ENCODE measurements around the gene FOXD2. TPM values are rescaled to one million over a fixed set of nuclear protein-coding genes. Genes with fewer than 3 reads are reported as not detected.

FOXD2 gene
- total RNA-seq, 2 donors from 2014 or later: 0.04 TPM; not detected in 1

DNA sequence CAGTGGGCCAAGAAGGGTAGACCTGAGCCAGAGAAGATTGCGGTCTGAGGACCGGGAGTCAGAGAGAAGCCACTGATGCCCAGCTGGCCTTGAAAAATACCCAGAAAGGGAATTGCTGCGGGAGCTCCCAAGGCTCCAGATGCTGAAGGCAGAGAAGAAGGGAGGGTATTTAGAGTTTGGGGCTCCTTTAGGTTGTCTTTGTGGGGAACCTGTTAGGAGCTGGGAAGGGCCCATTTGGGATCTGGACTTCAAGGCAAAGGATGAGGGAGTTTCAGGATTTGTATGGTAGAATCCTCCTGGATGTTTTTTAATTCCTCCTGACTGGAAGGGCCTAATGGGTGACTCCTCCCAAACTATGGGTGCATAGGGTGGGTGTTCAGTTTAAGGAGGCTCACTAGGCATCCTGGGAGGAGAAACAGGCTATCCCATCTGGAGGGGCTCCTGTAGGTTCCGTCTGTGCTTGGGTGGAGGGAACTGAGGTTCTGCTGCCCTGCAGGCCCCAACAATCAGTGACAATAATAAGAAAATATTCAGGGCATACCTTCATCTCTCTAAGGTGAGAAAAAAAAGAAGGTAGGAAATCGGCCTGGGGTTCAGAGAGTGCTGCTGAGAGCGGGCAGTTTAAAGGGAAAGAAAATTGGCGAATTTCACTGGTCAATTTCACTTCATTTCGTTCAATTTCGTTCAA lies 5.1 kb downstream of the FOXD2 start:
- no peak for DNase-seq (ENCODE audit: low spot score)
- TF ChIP-seq CTCF (IDR thresholded peaks at IDR 0.05): no peak

GRCh38 chr1:47443530-47444296 lies 5.9 kb downstream of the FOXD2 start:
- Histone ChIP-seq H3K27me3 (peaks cover 44 to 60% of the 10 kb centered on the region in 2 donors), H3K27ac (no peak overlapping the region), H3K4me3 (no peak overlapping the region)

More for the DNA sequence above, 5.1 kb downstream of the FOXD2 start:
- Histone ChIP-seq H3K4me3 (no peak overlapping the region), H3K9me3 (no peaks in the 10 kb centered on the region), H3K36me3 (no peaks in the 10 kb centered on the region), H3K27ac (no peak overlapping the region), H3K4me1 (peaks cover 0 to 19% of the 10 kb centered on the region in 2 donors), H3K27me3 (peaks cover 44 to 62% of the 10 kb centered on the region in 2 donors)

DNA sequence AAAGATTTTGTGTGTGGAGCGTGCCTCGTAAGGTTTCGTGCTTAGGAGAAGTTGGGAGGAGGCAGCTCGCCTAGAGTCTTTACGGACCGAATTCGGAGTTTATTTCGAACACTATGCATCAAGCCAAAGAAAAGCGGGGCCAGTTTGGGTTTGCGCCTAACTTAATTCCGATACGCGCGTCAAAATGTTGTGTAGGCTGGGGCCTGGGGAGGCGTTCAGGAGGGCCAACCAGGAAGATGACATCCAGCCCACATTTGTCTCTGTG lies 6.4 kb downstream of the FOXD2 start:
- TF ChIP-seq CTCF (IDR thresholded peaks at IDR 0.05): no peak
- Histone ChIP-seq H3K4me1 (peaks cover 0 to 15% of the 10 kb centered on the region in 2 donors), H3K36me3 (no peaks in the 10 kb centered on the region), H3K27me3 (peaks cover 44 to 56% of the 10 kb centered on the region in 2 donors), H3K4me3 (peak overlapping the region in 1 of 2 donors; percentile 33), H3K27ac (no peak overlapping the region), H3K9me3 (no peaks in the 10 kb centered on the region)
- DNase-seq (ENCODE audit: low spot score): no peak

More at GRCh38 chr1:47443530-47444296, 5.9 kb downstream of the FOXD2 start:
- H3K9me3 ChIP-seq: no peaks in the 10 kb centered on the region
- no peaks in the 10 kb centered on the region for H3K36me3 ChIP-seq
- H3K4me1 ChIP-seq: peaks cover 0 to 16% of the 10 kb centered on the region in 2 donors
- DNase-seq (ENCODE audit: low spot score): no peak
- TF ChIP-seq CTCF (IDR thresholded peaks at IDR 0.05): no peak

DNA sequence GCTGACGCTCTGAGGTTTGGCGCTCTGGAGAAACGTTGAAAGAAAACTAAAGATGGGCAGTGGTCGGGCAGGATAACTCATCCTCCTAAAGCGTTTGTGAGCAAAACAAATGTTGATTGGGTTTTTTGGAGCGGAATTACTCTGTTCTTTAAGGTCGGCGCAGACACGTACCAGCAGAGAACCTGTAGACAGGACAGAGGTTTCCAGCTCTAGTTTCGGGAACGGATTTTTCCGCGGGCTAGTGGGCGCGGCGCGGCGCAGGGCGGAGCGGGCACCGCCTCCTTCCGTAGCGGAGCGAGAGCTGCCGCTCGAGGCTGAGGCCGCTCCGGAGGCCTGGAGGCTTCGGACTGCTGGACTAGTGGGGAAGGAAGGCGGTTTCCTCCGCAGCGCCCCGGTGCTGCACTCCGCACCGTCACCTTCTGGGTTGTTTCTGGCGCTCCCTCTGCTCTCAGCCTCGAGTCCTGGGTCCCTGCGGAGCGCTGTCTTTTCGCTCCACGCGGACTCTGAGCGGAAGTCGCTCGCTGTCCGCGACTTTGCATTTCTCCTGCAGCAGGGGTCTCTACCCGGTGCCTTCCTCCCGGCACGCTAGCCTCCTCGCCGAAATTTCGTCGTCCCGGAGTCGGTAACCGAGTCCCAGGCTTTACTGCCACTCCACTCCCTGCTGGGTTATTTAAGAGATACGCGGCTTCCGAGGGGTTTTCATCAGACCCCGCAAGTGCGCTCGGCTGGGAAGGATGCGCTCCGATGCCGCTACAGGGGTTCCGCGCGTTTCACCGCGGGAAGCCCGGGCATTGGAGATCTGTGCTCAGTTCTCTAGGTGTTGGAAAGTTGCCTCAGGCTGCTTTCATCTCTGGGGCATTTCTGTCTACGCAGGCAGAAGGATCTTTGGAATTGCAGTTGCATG lies 7.0 kb downstream of the FOXD2 start:
- DNase-seq (ENCODE audit: low spot score): no peak

More for the DNA sequence above, 7.0 kb downstream of the FOXD2 start:
- H3K27ac ChIP-seq: no peak overlapping the region
- peaks cover 44 to 57% of the 10 kb centered on the region in 2 donors for H3K27me3 ChIP-seq
- TF ChIP-seq CTCF (IDR thresholded peaks at IDR 0.05): no peak
- H3K4me1 ChIP-seq: peaks cover 0 to 20% of the 10 kb centered on the region in 2 donors
- peak overlapping the region in 1 of 2 donors; percentile 33 for H3K4me3 ChIP-seq
- H3K36me3 ChIP-seq: no peaks in the 10 kb centered on the region
- H3K9me3 ChIP-seq: no peaks in the 10 kb centered on the region

Measured in right atrium auricular region (tissue), 2 donors.